IMR-90 (cell line): Measurements from ENCODE around the gene CERS6. TPM values are rescaled to one million over a fixed set of nuclear protein-coding genes. Genes with fewer than 3 reads are reported as not detected.

Experiments
- ATAC-seq: fragments of 200-7000 bp; cut with Tn5 transposase; 2 replicates; pipeline ENCODE4 v1.9.1; 2020; ENCODE audit warnings: low read depth, mild to moderate bottlenecking, moderate library complexity
- BruUV-seq: library from RNA; stranded (reverse); fragments of 400-500 nt; replicated peaks from 2 replicates; lab custom pipeline; 2021; lab: Mats Ljungman, UMichigan
- CTCF ChIA-PET: fragments of 300-600 bp; formaldehyde crosslinking; extraction: SDS; loops from one replicate; lab custom pipeline; 2021; ENCODE audit warnings: antibody characterized with exemption; lab: Yijun Ruan, JAX
- POLR2A ChIA-PET: fragments of 300-600 bp; sonication (Branson Sonifier 250); formaldehyde crosslinking; loops from one replicate; lab custom pipeline; 2022; ENCODE audit warnings: antibody characterized with exemption; ENCODE audit not compliant: unreplicated experiment; lab: Charles Lee
- DNase-seq: peaks from one replicate; pipeline ENCODE4 v3.0.0; 2013
- H2AFZ ChIP-seq: replicated peaks from 2 replicates; pipeline ENCODE3; 2013; ENCODE audit warnings: low read length, mild to moderate bottlenecking; ENCODE audit not compliant: poor library complexity
- H2AK5ac ChIP-seq: 2 replicates; pipeline ENCODE4 v1.6.1; 2013; ENCODE audit warnings: low read depth, low read length, inconsistent platforms
- H2AK9ac ChIP-seq: replicated peaks from 2 replicates; pipeline ENCODE3; 2013; ENCODE audit warnings: mild to moderate bottlenecking, low read depth, low read length, moderate library complexity; ENCODE audit not compliant: poor library complexity
- H2BK120ac ChIP-seq: 2 replicates; pipeline ENCODE4 v1.6.1; 2013; ENCODE audit warnings: low read depth, low read length, inconsistent platforms
- H2BK15ac ChIP-seq: 3 replicates; pipeline ENCODE4 v1.6.1; 2013; ENCODE audit warnings: low read depth, low read length, inconsistent platforms
- H2BK20ac ChIP-seq: 2 replicates; pipeline ENCODE4 v1.6.1; 2013; ENCODE audit warnings: low read depth, mild to moderate bottlenecking, inconsistent platforms, low read length, moderate library complexity
- H2BK5ac ChIP-seq: 2 replicates; pipeline ENCODE4 v1.6.1; 2013; ENCODE audit warnings: mild to moderate bottlenecking, low read depth, low read length, inconsistent platforms; ENCODE audit not compliant: poor library complexity, severe bottlenecking
- H3K14ac ChIP-seq: replicated peaks from 2 replicates; pipeline ENCODE4 v1.6.1; 2013; ENCODE audit warnings: low read depth, low read length, inconsistent platforms
- H3K18ac ChIP-seq: 2 replicates; pipeline ENCODE4 v1.6.1; 2013; ENCODE audit warnings: low read depth, low read length, control low read depth
- H3K23ac ChIP-seq: 2 replicates; pipeline ENCODE4 v1.6.1; 2013; ENCODE audit warnings: low read depth, low read length, inconsistent platforms
- H3K27ac ChIP-seq: 2 replicates; pipeline ENCODE4 v1.5.1; 2013; ENCODE audit warnings: mild to moderate bottlenecking, control low read depth, low read length; ENCODE audit not compliant: insufficient read depth
- H3K27me3 ChIP-seq: 2 replicates; pipeline ENCODE4 v1.6.1; 2013; ENCODE audit warnings: low read length; ENCODE audit not compliant: control insufficient read depth, insufficient read depth
- H3K36me3 ChIP-seq: 2 replicates; pipeline ENCODE4 v1.6.1; 2013; ENCODE audit warnings: low read length, mixed read lengths; ENCODE audit not compliant: control insufficient read depth, insufficient read depth
- H3K4ac ChIP-seq: 2 replicates; pipeline ENCODE4 v1.6.1; 2013; ENCODE audit warnings: low read depth, low read length, inconsistent platforms
- H3K4me1 ChIP-seq: 2 replicates; pipeline ENCODE4 v1.6.1; 2013; ENCODE audit warnings: low read length, mixed read lengths; ENCODE audit not compliant: control insufficient read depth, insufficient read depth
- H3K4me2 ChIP-seq: 2 replicates; pipeline ENCODE4 v1.6.1; 2013; ENCODE audit warnings: low read depth, mild to moderate bottlenecking, control low read depth, low read length, moderate library complexity
- H3K4me3 ChIP-seq: 2 replicates; pipeline ENCODE4 v1.5.1; 2013; ENCODE audit warnings: low read depth, mild to moderate bottlenecking, control low read depth, low read length, moderate library complexity; ENCODE audit not compliant: insufficient read depth
- H3K56ac ChIP-seq: 2 replicates; pipeline ENCODE4 v1.6.1; 2013; ENCODE audit warnings: low read length, inconsistent platforms; ENCODE audit not compliant: insufficient read depth; ENCODE audit errors: extremely low read depth
- H3K79me1 ChIP-seq, 2 experiments: 2 replicates each; pipeline ENCODE4 v1.6.1; 2013; ENCODE audit warnings: low read length in 2 of 2, inconsistent platforms in 1 of 2, low read depth in 1 of 2
- H3K9ac ChIP-seq: 2 replicates; pipeline ENCODE4 v1.6.1; 2013; ENCODE audit warnings: low read depth, low read length, control low read depth
- H3K9me1 ChIP-seq: 2 replicates; pipeline ENCODE4 v1.6.1; 2013; ENCODE audit warnings: low read length, inconsistent platforms; ENCODE audit not compliant: insufficient read depth
- H3K9me3 ChIP-seq: 2 replicates; pipeline ENCODE4 v1.6.1; 2013; ENCODE audit warnings: low read length; ENCODE audit not compliant: control insufficient read depth, insufficient read depth
- H4K20me1 ChIP-seq: 2 replicates; pipeline ENCODE4 v1.6.1; 2013; ENCODE audit warnings: low read length, inconsistent platforms; ENCODE audit not compliant: insufficient read depth
- H4K5ac ChIP-seq: 2 replicates; pipeline ENCODE4 v1.6.1; 2013; ENCODE audit warnings: mild to moderate bottlenecking, low read depth, low read length, control low read depth
- H4K8ac ChIP-seq, 2 experiments: 2 replicates each; pipeline ENCODE4 v1.6.1; 2013; ENCODE audit warnings: low read depth in 2 of 2, low read length in 2 of 2, control low read depth in 1 of 2, inconsistent platforms in 1 of 2
- H4K91ac ChIP-seq: 2 replicates; pipeline ENCODE4 v1.6.1; 2013; ENCODE audit warnings: low read depth, low read length, inconsistent platforms; ENCODE audit not compliant: insufficient read depth
- BHLHE40 ChIP-seq: fragments of 150-350 bp; IDR thresholded peaks from 2 replicates; pipeline ENCODE4 v1.6.1; 2016; ENCODE audit warnings: mild to moderate bottlenecking, low read depth, low read length
- CEBPB ChIP-seq: IDR thresholded peaks from 2 replicates; pipeline ENCODE4 v1.6.1; 2012; ENCODE audit warnings: low read depth, low read length, improper control_type of control experiment
- CHD1 ChIP-seq: IDR thresholded peaks from 2 replicates; pipeline ENCODE4 v1.6.1; 2012; ENCODE audit warnings: low read depth, low read length, improper control_type of control experiment
- MAFK ChIP-seq: IDR thresholded peaks from 2 replicates; pipeline ENCODE4 v1.6.1; 2012; ENCODE audit warnings: low read depth, low read length, improper control_type of control experiment
- MAZ ChIP-seq: IDR thresholded peaks from 2 replicates; pipeline ENCODE4 v1.6.1; 2012; ENCODE audit warnings: low read depth, mild to moderate bottlenecking, low read length, improper control_type of control experiment, moderate library complexity, borderline replicate concordance
- MXI1 ChIP-seq: IDR thresholded peaks from 2 replicates; pipeline ENCODE4 v1.6.1; 2012; ENCODE audit warnings: low read depth, mild to moderate bottlenecking, low read length, moderate library complexity, borderline replicate concordance
- POLR2A ChIP-seq: IDR thresholded peaks from 2 replicates; pipeline ENCODE4 v1.6.1; 2012; ENCODE audit warnings: mild to moderate bottlenecking, low read depth, low read length
- RAD21 ChIP-seq: IDR thresholded peaks from 2 replicates; pipeline ENCODE4 v1.6.1; 2012; ENCODE audit warnings: low read length, improper control_type of control experiment
- RCOR1 ChIP-seq: IDR thresholded peaks from 2 replicates; pipeline ENCODE4 v1.6.1; 2012; ENCODE audit warnings: mild to moderate bottlenecking, low read length, improper control_type of control experiment; ENCODE audit not compliant: insufficient replicate concordance
- USF2 ChIP-seq: fragments of 150-350 bp; IDR thresholded peaks from 2 replicates; pipeline ENCODE4 v1.6.1; 2017; ENCODE audit warnings: mild to moderate bottlenecking, antibody characterized with exemption, low read length, low read depth
- WGBS, 2 experiments: methylation state at CpG; one replicate each; pipeline versions ENCODE4 v1.1.5 to v1.1.7; 2013; ENCODE audit warnings: missing lambda C conversion rate in 2 of 2; ENCODE audit not compliant: insufficient read length in 1 of 2; ENCODE audit errors: extremely low coverage in 2 of 2; 5-methylcytosine and 5-hydroxymethylcytosine counted together
- dilution Hi-C: fragments of 300-500 bp; cut with HindIII; formaldehyde crosslinking; loops from one replicate; pipeline ENCODE4 v1.14.3; 2018; ENCODE audit warnings: low sequenced_read_pairs; ENCODE audit not compliant: unreplicated experiment
- in situ Hi-C: fragments of 300-500 bp; cut with MboI; formaldehyde crosslinking; loops from 3 replicates; pipeline ENCODE4 v1.14.3; 2019; ENCODE audit warnings: low sequenced_read_pairs, inconsistent platforms, mixed read lengths
- intact Hi-C: fragments of 100-400 bp; cut with micrococcal nuclease; formaldehyde crosslinking; loops from 2 replicates; pipeline ENCODE4 v1.10.0; 2022
- polyA plus RNA-seq, 3 experiments: library from polyadenylated mRNA; depleted of rRNA; stranded (reverse); fragments of >200 nt; gene quantifications; 2 replicates each; pipeline ENCODE4 v1.2.3, GENCODE V29; 2012; ENCODE audit warnings: low replicate concordance in 1 of 3
- total RNA-seq: library from RNA; depleted of rRNA; stranded (reverse); fragments of >200 nt; gene quantifications from 2 replicates; pipeline ENCODE4 v1.2.3, GENCODE V29; 2012

CERS6 gene
- total and polyA plus RNA-seq, 2 of the 4 experiments (the other 2 are of a cell fraction) = 2.1 to 5.7 TPM

DNA sequence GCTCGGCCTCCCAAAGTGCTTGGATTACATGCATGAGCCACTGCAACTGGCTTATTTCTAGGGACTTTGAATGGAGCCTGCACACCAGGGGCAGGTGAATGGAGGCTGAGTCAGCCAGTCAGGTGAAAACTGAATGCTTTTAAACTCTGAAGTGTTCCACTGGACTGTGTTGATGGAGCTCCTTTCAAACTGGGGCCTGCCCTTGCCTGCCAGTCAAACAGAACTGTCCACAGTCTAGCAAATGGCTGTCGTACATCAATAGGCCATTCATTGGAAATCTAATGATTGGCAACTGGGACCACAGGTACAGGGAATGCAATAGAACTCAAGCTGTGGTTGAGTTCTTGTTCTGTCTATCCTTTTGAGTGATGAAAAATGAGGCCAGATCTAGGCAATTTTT lies 345.4 kb downstream of the CERS6 start:
- H3K9ac ChIP-seq = no peak overlapping the region
- no peaks in the 10 kb centered on the region for H3K36me3 ChIP-seq
- dilution Hi-C loops (no loop called here), intact Hi-C loops (no loop called here), in situ Hi-C loops (no loop called here)
- ChIA-PET POLR2A (no interaction called here), CTCF (interaction anchor here (0.7 kb wide), 1 partner anchor 309 kb away, joined by 3 read pairs; no protein-coding TSS in a partner anchor)
- no peaks in the 10 kb centered on the region for H3K9me1 ChIP-seq
- no peak overlapping the region for H3K4me2 ChIP-seq
- no peak for DNase-seq
- no peak overlapping the region for H2BK20ac ChIP-seq
- no peak overlapping the region for H2AK5ac ChIP-seq
- no TSS peak for BruUV-seq
- no peak overlapping the region for H2AFZ ChIP-seq
- H4K20me1 ChIP-seq = no peaks in the 10 kb centered on the region
- H3K9me3 ChIP-seq = no peaks in the 10 kb centered on the region
- H3K4ac ChIP-seq = no peak overlapping the region
- H3K79me1 ChIP-seq = no peaks in the 10 kb centered on the region
- no peak overlapping the region for H4K8ac ChIP-seq
- no peak for ATAC-seq
- H3K23ac ChIP-seq = no peak overlapping the region
- TF ChIP-seq MAZ = no peak
- no peak for TF ChIP-seq MAFK
- no peak for TF ChIP-seq RCOR1
- TF ChIP-seq POLR2A = no peak
- no peak for TF ChIP-seq MXI1
- TF ChIP-seq BHLHE40 = no peak
- no peak for TF ChIP-seq USF2
- TF ChIP-seq CEBPB = no peak
- TF ChIP-seq RAD21 = no peak
- no peak for TF ChIP-seq CHD1
- 80% methylated on average over 1 of the region's 2 CpGs; no CpG with 5 or more reads in 1 of the 2 experiments for WGBS, 2 experiments
- no peak overlapping the region for H4K91ac ChIP-seq
- no peak overlapping the region for H2BK15ac ChIP-seq
- no peaks in the 10 kb centered on the region; the same call in 1 of the 2 replicates for H3K27me3 ChIP-seq
- H3K14ac ChIP-seq = no peak overlapping the region
- no peak overlapping the region for H2AK9ac ChIP-seq
- H3K27ac ChIP-seq = no peak overlapping the region
- peaks cover 5% of the 10 kb centered on the region; the same call in 1 of the 2 replicates for H3K4me1 ChIP-seq
- H2BK5ac ChIP-seq = no peak overlapping the region
- no peak overlapping the region for H2BK120ac ChIP-seq
- no peak overlapping the region for H3K4me3 ChIP-seq
- no peak overlapping the region for H3K56ac ChIP-seq
- H3K18ac ChIP-seq = no peak overlapping the region
- H4K5ac ChIP-seq = no peak overlapping the region
